Endodermal cell (in vitro differentiated cells): ENCODE data around the gene OBP2A. TPM values are rescaled to one million over a fixed set of nuclear protein-coding genes. Genes with fewer than 3 reads are reported as not detected.

Source experiments
- DNase-seq: peaks from one replicate; pipeline ENCODE4 v3.0.0-alpha.2; 2017
- H3K27ac ChIP-seq: 2 replicates; pipeline ENCODE4 v1.5.1; 2013; ENCODE audit warnings: mild to moderate bottlenecking, low read depth, low read length, moderate library complexity
- H3K27me3 ChIP-seq: 2 replicates; pipeline ENCODE4 v1.6.1; 2013; ENCODE audit warnings: mild to moderate bottlenecking, low read length, moderate library complexity; ENCODE audit not compliant: insufficient read depth, control insufficient read depth, poor library complexity, severe bottlenecking
- H3K36me3 ChIP-seq: 2 replicates; pipeline ENCODE4 v1.7.0; 2013; ENCODE audit warnings: mild to moderate bottlenecking, low read length, moderate library complexity; ENCODE audit not compliant: control insufficient read depth, insufficient read depth
- H3K4me1 ChIP-seq: one replicate; pipeline ENCODE4 v1.7.0; 2013; ENCODE audit warnings: low read length; ENCODE audit not compliant: control insufficient read depth, insufficient read depth
- H3K4me3 ChIP-seq: 2 replicates; pipeline ENCODE4 v1.5.1; 2013; ENCODE audit warnings: mild to moderate bottlenecking, low read length, moderate library complexity
- H3K9ac ChIP-seq: 2 replicates; pipeline ENCODE4 v1.6.1; 2013; ENCODE audit warnings: mild to moderate bottlenecking, low read length, moderate library complexity; ENCODE audit not compliant: poor library complexity, severe bottlenecking; ENCODE audit errors: extremely low read depth
- H3K9me3 ChIP-seq: 2 replicates; pipeline ENCODE4 v1.6.1; 2013; ENCODE audit warnings: mild to moderate bottlenecking, low read length, moderate library complexity; ENCODE audit not compliant: control insufficient read depth
- H3K27ac Mint-ChIP-seq: 2 replicates; pipeline ENCODE4 v1.8.0; 2020; ENCODE audit warnings: mixed read lengths
- H3K27me3 Mint-ChIP-seq: 2 replicates; pipeline ENCODE4 v1.8.0; 2021; ENCODE audit warnings: mild to moderate bottlenecking, mixed read lengths; ENCODE audit not compliant: insufficient read depth
- H3K36me3 Mint-ChIP-seq: 2 replicates; pipeline ENCODE4 v1.8.0; 2020; ENCODE audit warnings: low read depth, mixed read lengths
- H3K4me1 Mint-ChIP-seq: 2 replicates; pipeline ENCODE4 v1.8.0; 2020; ENCODE audit warnings: mixed read lengths
- H3K4me3 Mint-ChIP-seq: 2 replicates; pipeline ENCODE4 v1.8.0; 2020; ENCODE audit warnings: mild to moderate bottlenecking, moderate library complexity, mixed read lengths
- H3K9me3 Mint-ChIP-seq: 2 replicates; pipeline ENCODE4 v1.8.0; 2020; ENCODE audit warnings: mild to moderate bottlenecking, mixed read lengths
- WGBS, 2 experiments: methylation state at CpG; one replicate each; pipeline versions ENCODE4 v1.1.5 to v1.1.7; 2013; ENCODE audit warnings: missing lambda C conversion rate in 2 of 2, mixed read lengths in 1 of 2; ENCODE audit not compliant: insufficient coverage in 1 of 2, insufficient read length in 1 of 2; 5-methylcytosine and 5-hydroxymethylcytosine counted together
- total RNA-seq, 2 donors: library from RNA; stranded (reverse); fragmentation: NEBNext Ultra II Directional in 1 of 2; extraction: Animal tissue kit (Norgen Biotek cat#: 25700) in 1 of 2; gene quantifications; 2 replicates in 1 of 2; 3 replicates in 1 of 2; pipeline ENCODE4 v1.2.1, GENCODE V29; 2021
- TF ChIP-seq, protein P1 (sequence below): fragments of 200-600 bp; sonication (generic); conservative IDR thresholded peaks from 2 replicates; pipeline ENCODE4 v1.5.0; 2021; ENCODE audit warnings: antibody characterized with exemption, mild to moderate bottlenecking

The OBP2A gene
- total RNA-seq, 2 donors from 2014 or later = not detected

DNA sequence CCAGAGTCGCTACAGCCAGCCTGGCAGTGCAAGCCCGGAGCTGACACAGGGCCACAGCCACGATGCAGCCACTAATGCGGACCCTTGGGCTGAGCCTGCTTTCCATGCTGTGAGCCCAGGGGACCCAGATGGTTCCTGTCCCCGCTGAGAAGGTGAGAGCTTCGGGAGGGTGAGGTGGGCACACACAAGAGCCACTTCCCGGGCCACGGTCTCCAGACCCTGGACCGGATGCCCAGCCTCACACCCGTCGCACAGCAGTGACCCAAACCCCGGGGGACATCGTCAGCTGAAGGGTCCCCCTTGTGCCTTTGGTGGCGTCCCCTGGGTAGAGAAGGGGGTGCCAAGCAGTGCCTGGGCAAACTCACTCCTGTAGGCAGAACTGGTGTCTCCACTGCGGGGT is 29.0 kb downstream of the OBP2A start:
- Histone ChIP-seq H3K4me1 (no peaks in the 10 kb centered on the region), H3K27ac (no peak overlapping the region), H3K36me3 (no peaks in the 10 kb centered on the region), H3K4me3 (no peak overlapping the region), H3K9ac (no peak overlapping the region), H3K27me3 (no peaks in the 10 kb centered on the region), H3K9me3 (no peaks in the 10 kb centered on the region)
- H3K27me3 Mint-ChIP-seq = no peaks in the 10 kb centered on the region
- no peak overlapping the region for H3K27ac Mint-ChIP-seq
- TF ChIP-seq, protein P1, sequence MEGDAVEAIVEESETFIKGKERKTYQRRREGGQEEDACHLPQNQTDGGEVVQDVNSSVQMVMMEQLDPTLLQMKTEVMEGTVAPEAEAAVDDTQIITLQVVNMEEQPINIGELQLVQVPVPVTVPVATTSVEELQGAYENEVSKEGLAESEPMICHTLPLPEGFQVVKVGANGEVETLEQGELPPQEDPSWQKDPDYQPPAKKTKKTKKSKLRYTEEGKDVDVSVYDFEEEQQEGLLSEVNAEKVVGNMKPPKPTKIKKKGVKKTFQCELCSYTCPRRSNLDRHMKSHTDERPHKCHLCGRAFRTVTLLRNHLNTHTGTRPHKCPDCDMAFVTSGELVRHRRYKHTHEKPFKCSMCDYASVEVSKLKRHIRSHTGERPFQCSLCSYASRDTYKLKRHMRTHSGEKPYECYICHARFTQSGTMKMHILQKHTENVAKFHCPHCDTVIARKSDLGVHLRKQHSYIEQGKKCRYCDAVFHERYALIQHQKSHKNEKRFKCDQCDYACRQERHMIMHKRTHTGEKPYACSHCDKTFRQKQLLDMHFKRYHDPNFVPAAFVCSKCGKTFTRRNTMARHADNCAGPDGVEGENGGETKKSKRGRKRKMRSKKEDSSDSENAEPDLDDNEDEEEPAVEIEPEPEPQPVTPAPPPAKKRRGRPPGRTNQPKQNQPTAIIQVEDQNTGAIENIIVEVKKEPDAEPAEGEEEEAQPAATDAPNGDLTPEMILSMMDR = no peak
- DNase-seq = no peak
- no peaks in the 10 kb centered on the region for H3K36me3 Mint-ChIP-seq
- no peaks in the 10 kb centered on the region for H3K4me1 Mint-ChIP-seq
- WGBS, 2 experiments = 91 to 94% methylated on average over 8 to 15 of the region's 15 CpGs
- peaks cover under 1% of the 10 kb centered on the region for H3K9me3 Mint-ChIP-seq
- no peak overlapping the region for H3K4me3 Mint-ChIP-seq

GRCh38 chr9:135575995-135576631 is 30.2 kb downstream of the OBP2A start:
- 89% methylated on average over 15 to 22 of the region's 22 CpGs for WGBS, 2 experiments
- Mint-ChIP-seq H3K27ac (no peak overlapping the region), H3K9me3 (peaks cover 1% of the 10 kb centered on the region), H3K27me3 (no peaks in the 10 kb centered on the region), H3K36me3 (no peaks in the 10 kb centered on the region), H3K4me1 (no peaks in the 10 kb centered on the region), H3K4me3 (no peak overlapping the region)
- Histone ChIP-seq H3K27me3 (no peaks in the 10 kb centered on the region), H3K9ac (no peak overlapping the region), H3K27ac (no peak overlapping the region), H3K9me3 (no peaks in the 10 kb centered on the region), H3K4me3 (no peak overlapping the region), H3K4me1 (no peaks in the 10 kb centered on the region), H3K36me3 (no peaks in the 10 kb centered on the region)
- no peak for DNase-seq
- TF ChIP-seq, protein P1 = no peak

DNA sequence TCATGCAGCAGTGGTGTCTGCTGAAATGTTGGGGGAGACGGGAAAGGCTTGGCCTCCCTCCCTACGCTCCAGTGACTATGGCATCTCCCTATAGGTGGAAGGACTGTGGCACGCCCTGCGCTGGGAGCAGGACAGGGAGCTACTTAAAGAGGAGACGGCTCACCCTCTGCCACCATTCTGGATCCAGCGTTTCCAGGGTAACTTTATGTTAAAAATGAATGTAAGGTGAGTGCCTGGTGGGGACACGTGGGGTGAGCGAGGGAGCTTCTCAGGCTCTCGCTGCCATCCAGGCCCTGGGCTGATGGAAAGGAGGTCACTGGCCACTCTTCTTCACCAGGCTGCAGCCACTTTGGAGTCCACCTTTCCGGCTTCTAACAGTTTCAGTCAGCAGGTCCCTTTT is 31.3 kb downstream of the OBP2A start:
- H3K27ac ChIP-seq = no peak overlapping the region
- H3K27ac Mint-ChIP-seq = no peak overlapping the region
- TF ChIP-seq, protein P1 = no peak
- no peaks in the 10 kb centered on the region for H3K4me1 Mint-ChIP-seq
- H3K27me3 ChIP-seq = no peaks in the 10 kb centered on the region
- 89 to 93% methylated on average over 6 to 10 of the region's 10 CpGs for WGBS, 2 experiments
- no peak overlapping the region for H3K9ac ChIP-seq
- H3K9me3 Mint-ChIP-seq = peaks cover 10% of the 10 kb centered on the region
- H3K4me1 ChIP-seq = no peaks in the 10 kb centered on the region
- H3K36me3 Mint-ChIP-seq = no peaks in the 10 kb centered on the region
- DNase-seq = no peak
- H3K27me3 Mint-ChIP-seq = no peaks in the 10 kb centered on the region
- no peak overlapping the region for H3K4me3 Mint-ChIP-seq
- H3K36me3 ChIP-seq = no peaks in the 10 kb centered on the region
- no peaks in the 10 kb centered on the region for H3K9me3 ChIP-seq
- no peak overlapping the region for H3K4me3 ChIP-seq
